GM12878 (cell line): ENCODE data around the gene AFG1L. TPM values are rescaled to one million over a fixed set of nuclear protein-coding genes. Genes with fewer than 3 reads are reported as not detected.
A peak's percentile ranks its signal among the peaks of the same experiment; 100 is the strongest.

Source experiments
- ASH2L ChIP-seq: fragments of 300-600, 200-600 bp; sonication (generic); IDR thresholded peaks from 2 replicates; pipeline ENCODE4 v1.6.1; 2017; ENCODE audit warnings: low read depth, mild to moderate bottlenecking, borderline replicate concordance
- BCL3 ChIP-seq: IDR thresholded peaks from 2 replicates; pipeline ENCODE4 v1.6.1; 2011; ENCODE audit warnings: borderline replicate concordance, low read depth, mild to moderate bottlenecking, moderate library complexity, low read length; ENCODE audit not compliant: insufficient read depth, poor library complexity, severe bottlenecking
- DPF2 ChIP-seq: fragments of 450-650 bp; IDR thresholded peaks from 2 replicates; pipeline ENCODE4 v1.6.1; 2017; ENCODE audit warnings: mild to moderate bottlenecking
- EP300 ChIP-seq, 2 experiments: fragments of 150-350 bp in 1 of 2; IDR thresholded peaks; 2 replicates each; pipeline ENCODE4 v1.6.1; 2011 to 2012; ENCODE audit warnings: low read depth in 2 of 2, low read length in 2 of 2, borderline replicate concordance in 1 of 2, improper control_type of control experiment in 1 of 2, inconsistent platforms in 1 of 2; ENCODE audit not compliant: control insufficient read depth in 1 of 2
- GATAD2B ChIP-seq: fragments of 450-650 bp; conservative IDR thresholded peaks from 2 replicates; pipeline ENCODE4 v1.6.1; 2017; ENCODE audit warnings: low read depth, mild to moderate bottlenecking, moderate library complexity
- JUND ChIP-seq: IDR thresholded peaks from 2 replicates; pipeline ENCODE4 v1.6.1; 2012; ENCODE audit warnings: low read depth, mild to moderate bottlenecking, low read length, improper control_type of control experiment, moderate library complexity
- MEF2B ChIP-seq: fragments of 450-650 bp; IDR thresholded peaks from 2 replicates; pipeline ENCODE4 v1.6.1; 2018; ENCODE audit warnings: mild to moderate bottlenecking, moderate library complexity; ENCODE audit not compliant: partially characterized antibody, poor library complexity, severe bottlenecking
- MTA2 ChIP-seq: fragments of 450-650 bp; IDR thresholded peaks from 2 replicates; pipeline ENCODE4 v1.6.1; 2016; ENCODE audit warnings: low read depth, mild to moderate bottlenecking, moderate library complexity
- NBN ChIP-seq: fragments of 450-650 bp; IDR thresholded peaks from 2 replicates; pipeline ENCODE4 v1.6.1; 2016
- NR2C2 ChIP-seq: IDR thresholded peaks from 2 replicates; pipeline ENCODE4 v1.6.1; 2011; ENCODE audit warnings: borderline replicate concordance, low read depth; ENCODE audit not compliant: control insufficient read depth, insufficient read length
- PAX8 ChIP-seq: fragments of 450-650 bp; IDR thresholded peaks from 2 replicates; pipeline ENCODE4 v1.6.1; 2017; ENCODE audit warnings: mild to moderate bottlenecking, moderate library complexity
- POLR2AphosphoS5 ChIP-seq: IDR thresholded peaks from 2 replicates; pipeline ENCODE4 v1.6.1; 2011; ENCODE audit warnings: mild to moderate bottlenecking, low read length, inconsistent platforms
- RB1 ChIP-seq: fragments of 450-650 bp; formaldehyde crosslinking; IDR thresholded peaks from 2 replicates; pipeline ENCODE4 v1.6.1; 2017; ENCODE audit warnings: mild to moderate bottlenecking, borderline replicate concordance
- RBBP5 ChIP-seq: fragments of 200-600 bp; sonication (generic); conservative IDR thresholded peaks from 2 replicates; pipeline ENCODE4 v1.6.1; 2016
- RFX5 ChIP-seq: IDR thresholded peaks from 2 replicates; pipeline ENCODE4 v1.6.1; 2011; ENCODE audit warnings: low read depth, low read length, improper control_type of control experiment
- SIN3A ChIP-seq: IDR thresholded peaks from 2 replicates; pipeline ENCODE4 v1.6.1; 2012; ENCODE audit warnings: low read depth, low read length, improper control_type of control experiment
- SP1 ChIP-seq: IDR thresholded peaks from one replicate; pipeline ENCODE4 v1.6.1; 2011; ENCODE audit warnings: low read depth, low read length
- SREBF2 ChIP-seq: IDR thresholded peaks from 2 replicates; pipeline ENCODE4 v1.6.1; 2012; ENCODE audit warnings: mild to moderate bottlenecking, low read length
- STAT3 ChIP-seq: IDR thresholded peaks from 2 replicates; pipeline ENCODE4 v1.6.1; 2011; ENCODE audit warnings: low read depth, low read length, improper control_type of control experiment
- USF2 ChIP-seq: IDR thresholded peaks from 2 replicates; pipeline ENCODE4 v1.6.1; 2011; ENCODE audit warnings: low read depth, low read length, improper control_type of control experiment, borderline replicate concordance
- ZBTB40 ChIP-seq: fragments of 450-650 bp; IDR thresholded peaks from 2 replicates; pipeline ENCODE4 v1.6.1; 2016; ENCODE audit warnings: mild to moderate bottlenecking, moderate library complexity, borderline replicate concordance
- ZNF24 ChIP-seq: fragments of 450-650 bp; IDR thresholded peaks from 2 replicates; pipeline ENCODE4 v1.6.1; 2017; ENCODE audit warnings: antibody characterized with exemption, mild to moderate bottlenecking
- polyA plus RNA-seq, 11 experiments: library from polyadenylated mRNA; depleted of rRNA in 4 of 11; unstranded in 6 of 11; stranded (reverse) in 5 of 11; fragments of >200 nt; fragmentation: Nextera tagmentation in 4 of 11; fragmentation: Illumina TruSeq in 1 of 11; extraction: Ambion mirVana in 4 of 11; extraction: Trizol in 1 of 11; gene quantifications; 1 replicate in 1 of 11; 2 replicates in 10 of 11; pipeline versions ENCODE4 v1.2.1 to v1.2.3, GENCODE V29; 2011 to 2016; ENCODE audit warnings: inconsistent platforms in 2 of 11, missing spikeins in 2 of 11, low read depth in 1 of 11
- total RNA-seq, 4 experiments: library from RNA; depleted of rRNA in 3 of 4; stranded (reverse); fragments of >200 nt in 3 of 4; fragmentation: Illumina TruSeq in 1 of 4; extraction: Trizol in 1 of 4; gene quantifications; 2 replicates each; pipeline versions ENCODE4 v1.2.1 to v1.2.3, GENCODE V29; 2013 to 2021
- TF ChIP-seq, protein P1 (sequence below): fragments of 150-350 bp; IDR thresholded peaks from 2 replicates; pipeline ENCODE4 v1.6.1; 2016; ENCODE audit warnings: low read depth, low read length

The AFG1L gene
- total and polyA plus RNA-seq, 10 of the 15 experiments (the other 5 are each of a cell fraction or from before 2014, with no cell fraction given): 2.3 to 9.0 (median 4.3) TPM

- TF ChIP-seq ZBTB40: no peak
- peak; percentile 92 to 96 for TF ChIP-seq EP300 (IDR thresholded peaks at IDR 0.05; ENCODE audit: borderline replicate concordance in 1 of 2, control insufficient read depth in 1 of 2, low read depth in 2 of 2, low read length in 2 of 2)
- peak; percentile 73 for TF ChIP-seq SP1
- TF ChIP-seq SIN3A: no peak
- TF ChIP-seq MEF2B: peak; percentile 79
- TF ChIP-seq GATAD2B: peak; percentile 89
- no peak for TF ChIP-seq NR2C2
- no peak for TF ChIP-seq RB1
- no peak for TF ChIP-seq SREBF2
- TF ChIP-seq DPF2: peak; percentile 96
- TF ChIP-seq POLR2AphosphoS5: no peak
- peak; percentile 98 for TF ChIP-seq JUND
- no peak for TF ChIP-seq USF2
- TF ChIP-seq MTA2: peak; percentile 87
- TF ChIP-seq STAT3: peak; percentile 90
- TF ChIP-seq, protein P1, sequence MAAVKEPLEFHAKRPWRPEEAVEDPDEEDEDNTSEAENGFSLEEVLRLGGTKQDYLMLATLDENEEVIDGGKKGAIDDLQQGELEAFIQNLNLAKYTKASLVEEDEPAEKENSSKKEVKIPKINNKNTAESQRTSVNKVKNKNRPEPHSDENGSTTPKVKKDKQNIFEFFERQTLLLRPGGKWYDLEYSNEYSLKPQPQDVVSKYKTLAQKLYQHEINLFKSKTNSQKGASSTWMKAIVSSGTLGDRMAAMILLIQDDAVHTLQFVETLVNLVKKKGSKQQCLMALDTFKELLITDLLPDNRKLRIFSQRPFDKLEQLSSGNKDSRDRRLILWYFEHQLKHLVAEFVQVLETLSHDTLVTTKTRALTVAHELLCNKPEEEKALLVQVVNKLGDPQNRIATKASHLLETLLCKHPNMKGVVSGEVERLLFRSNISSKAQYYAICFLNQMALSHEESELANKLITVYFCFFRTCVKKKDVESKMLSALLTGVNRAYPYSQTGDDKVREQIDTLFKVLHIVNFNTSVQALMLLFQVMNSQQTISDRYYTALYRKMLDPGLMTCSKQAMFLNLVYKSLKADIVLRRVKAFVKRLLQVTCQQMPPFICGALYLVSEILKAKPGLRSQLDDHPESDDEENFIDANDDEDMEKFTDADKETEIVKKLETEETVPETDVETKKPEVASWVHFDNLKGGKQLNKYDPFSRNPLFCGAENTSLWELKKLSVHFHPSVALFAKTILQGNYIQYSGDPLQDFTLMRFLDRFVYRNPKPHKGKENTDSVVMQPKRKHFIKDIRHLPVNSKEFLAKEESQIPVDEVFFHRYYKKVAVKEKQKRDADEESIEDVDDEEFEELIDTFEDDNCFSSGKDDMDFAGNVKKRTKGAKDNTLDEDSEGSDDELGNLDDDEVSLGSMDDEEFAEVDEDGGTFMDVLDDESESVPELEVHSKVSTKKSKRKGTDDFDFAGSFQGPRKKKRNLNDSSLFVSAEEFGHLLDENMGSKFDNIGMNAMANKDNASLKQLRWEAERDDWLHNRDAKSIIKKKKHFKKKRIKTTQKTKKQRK: no peak
- TF ChIP-seq ZNF24: peak; percentile 70
- peak; percentile 62 for TF ChIP-seq NBN
- no peak for TF ChIP-seq ASH2L
- TF ChIP-seq RBBP5: no peak
- TF ChIP-seq RFX5: no peak
- peak; percentile 82 for TF ChIP-seq BCL3
- no peak for TF ChIP-seq PAX8
These were observed 269.3 kb downstream of the AFG1L start (continued) for GRCh38 chr6:108564178-108564577.
